Activated CD4-positive, alpha-beta T cell treated with anti-CD3 and anti-CD28 coated beads, Interleukin-2, amount 50 U/mL, for 4 hours (primary cell): ENCODE results near the gene FKBP11.
"Not testable (repeated sequence)": the region's sequence is repeated elsewhere in the genome, so short reads cannot be mapped to it uniquely, and the experiment has no call there.

Source experiments
- DNase-seq, 2 experiments: peaks; one replicate each; pipeline ENCODE4 v3.0.0-alpha.2; 2020

Gene FKBP11

GRCh38 chr12:48954841-48955501, 29.7 kb upstream of the FKBP11 start:
- no peak for DNase-seq

GRCh38 chr12:48954061-48954460, 28.8 kb upstream of the FKBP11 start:
- DNase-seq = no peak

GRCh38 chr12:48952691-48953090, 27.4 kb upstream of the FKBP11 start:
- no peak for DNase-seq

- DNase-seq = no peak
Measured at GRCh38 chr12:48947727-48948126, 22.4 kb upstream of the FKBP11 start.

- DNase-seq = no peak
Measured at GRCh38 chr12:48946943-48947342, 21.7 kb upstream of the FKBP11 start.

GRCh38 chr12:48946205-48946604, 20.9 kb upstream of the FKBP11 start:
- DNase-seq = no peak

- DNase-seq = no peak
Measured at GRCh38 chr12:48943221-48943620, 17.9 kb upstream of the FKBP11 start.

- DNase-seq = no peak
Measured at GRCh38 chr12:48940181-48940580, 14.9 kb upstream of the FKBP11 start.

GRCh38 chr12:48938805-48939204, 13.5 kb upstream of the FKBP11 start:
- DNase-seq = no peak

GRCh38 chr12:48937170-48937569, 11.9 kb upstream of the FKBP11 start:
- DNase-seq = no peak

GRCh38 chr12:48936379-48936979, 11.2 kb upstream of the FKBP11 start:
- peak; percentile 79 to 82 for DNase-seq

- no peak for DNase-seq
Measured at GRCh38 chr12:48934312-48934706, 9.0 kb upstream of the FKBP11 start.

GRCh38 chr12:48933664-48934311, 8.5 kb upstream of the FKBP11 start:
- DNase-seq = no peak

- no peak for DNase-seq
Measured at GRCh38 chr12:48932878-48933277, 7.6 kb upstream of the FKBP11 start.

- no peak for DNase-seq
Measured at GRCh38 chr12:48930475-48930874, 5.2 kb upstream of the FKBP11 start.

GRCh38 chr12:48929551-48929950, 4.3 kb upstream of the FKBP11 start:
- no peak for DNase-seq

GRCh38 chr12:48927261-48927660, 2.0 kb upstream of the FKBP11 start:
- DNase-seq = no peak

GRCh38 chr12:48924617-48925303, 532 bp downstream of the FKBP11 start:
- DNase-seq = peak; percentile 76 to 79

- DNase-seq = no peak
Measured at GRCh38 chr12:48923117-48923516, 2.2 kb downstream of the FKBP11 start.

GRCh38 chr12:48917857-48918537, 7.3 kb downstream of the FKBP11 start:
- peak; percentile 31 to 37 for DNase-seq

GRCh38 chr12:48910196-48910595, 15.1 kb downstream of the FKBP11 start:
- DNase-seq = no peak

GRCh38 chr12:48909698-48910097, 15.6 kb downstream of the FKBP11 start:
- DNase-seq = not testable (repeated sequence)

- no peak for DNase-seq
Measured at GRCh38 chr12:48907245-48907644, 18.0 kb downstream of the FKBP11 start.
